ENCODE measurements around the gene SEMA6B.

The SEMA6B gene

GRCh38 chr19:4525563-4526002 is 33.9 kb downstream of the SEMA6B start:
- DNase-seq (ENCODE audit: low read depth in 2 of 2) = no peak

DNA sequence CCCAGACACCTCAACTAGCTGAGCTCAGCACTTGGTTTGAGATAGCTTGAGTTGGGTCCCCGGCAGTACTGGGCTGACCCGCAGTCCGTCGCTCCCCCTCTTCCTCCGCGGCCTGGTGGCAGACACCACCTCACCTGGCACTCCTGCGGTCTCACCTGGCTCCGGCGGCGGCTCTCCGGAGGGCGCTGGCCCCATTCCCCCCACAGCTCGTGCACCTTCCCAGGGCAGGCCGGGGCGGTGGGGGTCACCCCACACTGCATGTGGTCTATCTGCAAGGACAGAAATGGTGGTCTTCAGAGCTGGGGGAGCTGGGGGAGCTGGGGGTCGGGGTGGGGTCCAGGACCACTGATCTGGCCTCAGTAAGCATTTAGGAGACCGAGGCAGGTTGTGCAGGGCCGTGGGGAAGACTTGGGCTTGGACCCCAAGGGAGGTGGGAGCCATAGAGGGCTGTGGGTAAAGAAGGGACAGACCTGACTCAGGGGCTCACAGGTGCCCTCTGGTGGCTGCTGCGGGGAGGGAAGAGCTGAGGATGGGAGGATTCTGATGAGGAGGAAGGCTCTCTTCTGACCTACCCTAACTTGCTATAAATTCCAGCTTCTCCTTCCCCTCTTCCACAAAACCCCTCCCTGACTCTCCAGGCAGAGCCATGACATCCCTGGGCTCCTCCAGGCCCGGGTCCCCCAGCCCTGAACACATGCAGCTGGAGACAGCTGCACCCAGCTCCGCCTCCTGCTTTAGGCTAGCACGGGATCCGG is 34.5 kb downstream of the SEMA6B start:
- DNase-seq (ENCODE audit: low read depth in 2 of 2) = peak; percentile 31 to 39

- DNase-seq (ENCODE audit: low read depth in 2 of 2) = no peak
These were observed 36.0 kb downstream of the SEMA6B start for GRCh38 chr19:4523306-4524110.

- DNase-seq (ENCODE audit: low read depth in 2 of 2) = no peak
These were observed 37.0 kb downstream of the SEMA6B start for GRCh38 chr19:4522291-4523002.

DNA sequence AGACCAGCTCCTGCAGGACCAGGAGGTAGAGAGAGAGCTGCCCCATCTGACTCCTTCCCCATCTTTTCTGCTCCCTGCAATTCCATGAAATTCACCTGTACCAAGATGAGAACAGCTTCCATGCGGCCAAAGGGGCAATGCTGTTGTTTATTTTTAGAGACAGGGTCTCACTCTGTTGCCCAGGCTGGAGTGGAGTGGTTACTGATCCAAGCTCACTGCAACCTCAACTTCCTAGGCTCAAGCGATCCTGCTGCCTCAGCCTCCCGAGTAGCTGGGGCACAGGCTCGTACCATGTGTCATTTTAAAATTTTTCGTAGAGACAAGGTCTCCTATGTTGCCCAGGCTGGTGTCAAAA is 37.6 kb downstream of the SEMA6B start:
- DNase-seq (ENCODE audit: low read depth in 2 of 2) = no peak

DNA sequence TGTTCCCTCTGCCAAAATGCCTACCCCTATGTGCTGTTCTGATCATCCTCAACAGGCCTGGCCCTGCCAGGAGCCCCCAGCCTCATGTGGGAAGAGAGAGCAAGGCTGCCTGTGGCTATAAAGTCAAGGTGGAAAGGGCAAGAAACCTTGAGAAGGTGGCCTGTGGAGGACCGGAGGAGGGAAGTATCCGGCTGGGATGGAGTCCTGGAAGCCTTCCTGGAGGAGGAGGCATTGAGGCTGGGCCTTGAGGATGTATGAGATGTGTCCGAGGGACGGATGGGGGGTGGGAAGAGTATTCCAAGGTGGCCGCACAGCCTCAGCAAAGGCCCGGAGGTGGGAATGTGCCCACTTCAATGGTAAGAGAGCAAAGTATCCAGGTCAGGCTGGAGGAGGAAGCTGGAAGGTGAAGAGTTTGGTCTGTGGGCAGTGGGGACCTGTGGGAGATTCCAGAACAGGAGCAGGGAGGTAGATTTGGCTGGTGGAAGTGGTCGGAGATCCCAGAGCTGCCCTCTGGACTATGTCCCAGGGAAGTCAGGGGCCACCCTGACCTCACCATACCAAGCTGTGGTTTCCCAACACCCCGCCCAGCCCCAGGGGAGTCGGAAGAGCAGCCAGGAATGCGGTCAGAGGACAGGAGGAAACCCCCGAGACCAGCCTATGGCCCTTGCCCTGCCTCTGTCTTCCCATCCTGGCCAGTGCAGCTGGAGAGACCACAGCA is 38.2 kb downstream of the SEMA6B start:
- DNase-seq (ENCODE audit: low read depth in 2 of 2) = no peak

DNA sequence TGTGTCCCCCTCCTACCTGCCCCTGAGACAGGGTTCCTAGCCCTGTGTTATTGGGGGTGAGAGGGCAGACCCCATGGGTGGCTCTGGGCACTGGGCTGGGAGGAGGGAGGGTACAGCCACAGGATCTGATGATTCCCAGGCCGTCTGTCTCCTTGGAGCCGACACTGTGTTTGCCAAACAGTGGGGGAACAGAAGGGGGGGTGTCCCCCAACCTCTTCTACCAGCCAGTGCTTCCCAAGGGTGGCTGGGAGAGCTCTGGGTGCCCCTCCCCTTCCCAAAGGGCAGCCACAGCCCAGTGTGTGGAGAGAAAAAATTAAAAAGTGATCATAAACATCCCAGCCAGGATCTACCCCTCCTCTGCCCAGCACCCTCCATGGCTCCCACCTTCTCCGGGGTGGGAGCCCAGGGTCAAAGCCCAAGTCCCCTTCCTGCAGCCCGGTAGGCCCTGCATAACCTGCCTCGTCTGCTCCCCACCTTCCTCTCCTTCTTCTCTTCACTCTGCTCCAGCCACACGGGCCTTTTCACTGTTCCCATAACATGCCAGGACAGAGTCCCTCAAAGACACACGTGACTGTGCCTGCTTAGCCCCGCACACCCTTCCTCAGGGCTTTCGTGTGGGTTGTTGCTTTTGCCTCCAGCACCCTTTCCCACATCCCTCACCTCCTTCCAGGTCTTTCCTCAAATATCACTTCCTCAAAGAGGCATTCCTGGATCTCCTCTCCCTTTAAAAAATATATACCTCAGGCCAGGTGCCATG is 39.8 kb downstream of the SEMA6B start:
- no peak for DNase-seq (ENCODE audit: low read depth in 2 of 2)

GRCh38 chr19:4519172-4519496 is 40.4 kb downstream of the SEMA6B start:
- DNase-seq (ENCODE audit: low read depth in 2 of 2) = no peak

DNA sequence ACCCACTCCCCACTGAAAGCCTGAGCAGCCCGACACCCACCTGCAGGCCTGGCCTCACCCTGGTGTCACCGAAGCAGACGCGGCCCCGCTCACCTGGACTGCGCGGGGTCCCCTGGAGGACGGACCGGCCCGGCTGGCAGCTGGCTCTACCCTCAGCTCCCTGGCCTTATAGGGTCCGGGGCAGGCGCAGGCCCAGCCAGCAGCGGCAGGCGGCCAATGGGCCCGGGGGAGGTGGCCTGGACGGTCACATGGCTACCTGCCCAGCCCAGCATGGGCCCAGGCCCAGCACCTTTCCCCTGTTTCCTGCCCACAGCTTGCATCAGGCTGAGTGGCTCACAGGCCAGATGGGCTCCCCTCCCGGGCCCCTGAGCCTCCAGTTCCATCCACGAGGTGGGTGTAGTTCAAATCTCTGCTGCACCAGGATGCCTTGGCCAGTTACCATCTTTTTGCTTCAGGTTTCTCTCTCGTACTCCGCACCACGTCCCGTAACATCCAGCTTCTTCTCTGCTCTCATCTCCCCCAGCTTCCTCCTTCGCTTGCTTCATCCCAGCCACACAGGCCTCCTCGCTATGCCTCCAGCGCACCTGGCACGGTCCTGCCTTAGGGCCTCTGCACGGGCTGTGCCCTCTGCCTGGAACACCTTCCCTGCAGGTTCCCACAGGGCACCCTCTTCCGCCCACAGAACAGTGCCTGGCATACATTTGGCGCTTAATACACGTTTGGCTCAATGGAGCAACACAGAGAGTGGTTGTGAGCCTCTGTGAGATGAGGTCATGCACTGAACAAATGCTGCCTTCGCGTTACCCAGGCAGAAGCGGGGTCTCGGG is 40.9 kb downstream of the SEMA6B start, which contains the start of gene PLIN4:
Gene PLIN4 (minus strand): TSS at position 142 of the 827 bp plus-strand sequence. CDS start 214 bp downstream, outside the sequence.
- DNase-seq (ENCODE audit: low read depth in 2 of 2) = no peak

DNA sequence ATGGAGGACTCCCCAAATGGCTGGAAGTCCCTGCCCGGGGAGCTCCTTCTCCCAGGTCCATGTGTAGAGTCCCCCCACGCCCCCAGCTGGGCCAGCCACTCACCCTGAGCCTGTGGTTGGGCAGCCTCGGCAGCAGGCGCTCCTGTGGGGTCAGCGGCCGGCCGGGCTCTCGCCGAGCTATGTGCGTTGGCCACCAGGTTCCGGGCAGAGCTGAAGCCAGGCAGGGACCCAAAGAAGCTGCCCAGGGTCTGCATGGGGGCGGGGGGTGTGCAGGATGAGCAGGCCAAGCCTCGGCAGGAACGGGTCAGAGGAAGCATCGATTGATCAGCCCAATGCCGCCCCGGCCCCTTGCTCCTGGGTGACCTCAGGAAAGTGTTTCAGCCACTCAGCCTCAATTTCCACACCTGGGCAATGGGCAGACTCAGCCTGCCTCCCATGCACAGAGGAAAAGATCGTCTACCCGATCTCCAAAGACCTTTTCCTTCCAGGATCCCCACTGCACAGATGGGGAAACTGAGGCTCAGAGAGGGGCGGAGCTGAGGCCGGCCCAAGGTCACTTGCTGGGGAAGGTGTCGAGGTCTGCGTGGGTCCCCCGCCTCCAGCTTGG is 41.9 kb downstream of the SEMA6B start:
- no peak for DNase-seq (ENCODE audit: low read depth in 2 of 2)

DNA sequence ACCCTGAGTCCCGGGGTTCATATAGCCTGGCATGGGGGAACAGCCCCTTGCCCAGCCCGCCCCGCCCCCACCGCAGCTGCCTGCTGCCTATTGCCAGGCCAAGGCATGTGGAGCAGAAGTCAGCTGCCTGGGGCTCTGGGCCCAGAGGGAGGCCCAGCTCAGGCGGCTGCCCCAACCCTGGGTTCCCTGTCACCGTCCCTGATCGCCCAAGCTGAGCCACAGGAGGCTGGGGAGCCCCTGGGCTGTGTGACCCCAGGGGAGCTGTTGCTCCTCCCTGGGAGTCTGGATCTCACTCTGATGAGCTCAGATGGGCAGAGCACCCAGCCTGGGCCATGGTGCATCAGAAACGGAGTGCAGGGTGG is 42.6 kb downstream of the SEMA6B start:
- no peak for DNase-seq (ENCODE audit: low read depth in 2 of 2)

DNA sequence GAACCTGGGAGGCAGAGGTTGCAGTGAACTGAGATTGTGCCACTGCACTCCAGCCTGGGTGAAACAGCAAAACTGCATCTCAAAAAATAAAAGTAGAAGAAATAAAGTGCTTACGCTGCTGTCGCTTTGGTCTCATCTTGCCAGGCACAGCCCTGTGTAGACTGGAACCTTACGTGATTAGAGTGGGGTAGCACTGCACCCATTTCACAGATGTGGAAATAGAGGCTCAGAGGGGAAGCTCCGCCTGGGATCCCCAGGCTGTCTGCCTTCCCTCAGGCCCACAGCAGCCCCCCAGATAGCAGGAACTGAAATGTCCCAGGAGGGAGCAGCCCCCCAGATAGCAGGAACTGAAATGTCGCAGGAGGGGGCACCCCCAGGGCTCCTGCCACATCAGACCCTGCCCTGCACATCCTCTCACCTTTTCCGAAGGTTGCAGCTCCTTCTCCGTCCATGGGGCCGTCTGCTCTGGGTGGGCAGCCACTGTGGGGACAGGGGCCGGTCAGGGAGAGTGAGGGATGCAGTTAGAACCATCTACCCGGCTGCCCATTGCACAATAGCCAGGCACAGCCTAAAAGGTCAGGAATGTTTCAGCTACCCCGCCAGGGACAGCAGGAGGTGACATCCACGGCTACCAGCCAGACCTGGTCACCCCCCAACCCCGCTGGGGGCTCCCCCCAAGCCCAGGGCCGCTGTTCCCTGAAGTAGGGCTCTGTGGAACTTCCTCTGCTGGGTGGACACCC is 43.1 kb downstream of the SEMA6B start:
- no peak for DNase-seq (ENCODE audit: low read depth in 2 of 2)

DNA sequence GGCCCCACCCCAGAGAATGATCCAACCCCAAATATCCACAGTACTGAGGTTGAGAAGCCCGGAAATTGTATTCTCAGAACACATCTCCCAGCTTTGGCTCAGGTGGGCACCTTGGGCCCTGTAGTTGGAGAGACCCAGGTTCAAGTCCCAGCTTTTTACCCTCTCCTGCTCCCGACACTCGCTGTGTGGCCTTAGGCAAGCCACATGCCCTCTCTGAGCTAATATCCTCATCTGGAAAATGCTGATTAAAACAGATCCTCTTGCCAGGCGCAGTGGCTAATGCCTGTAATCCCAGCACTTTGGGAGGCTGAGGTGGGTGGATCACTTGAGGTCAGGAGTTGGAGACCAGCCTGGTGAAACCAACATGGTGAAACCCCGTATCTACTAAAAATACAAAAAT is 43.8 kb downstream of the SEMA6B start:
- no peak for DNase-seq (ENCODE audit: low read depth in 2 of 2)

- no peak for DNase-seq (ENCODE audit: low read depth in 2 of 2)
These were observed 46.2 kb downstream of the SEMA6B start for GRCh38 chr19:4513248-4513647.

DNA sequence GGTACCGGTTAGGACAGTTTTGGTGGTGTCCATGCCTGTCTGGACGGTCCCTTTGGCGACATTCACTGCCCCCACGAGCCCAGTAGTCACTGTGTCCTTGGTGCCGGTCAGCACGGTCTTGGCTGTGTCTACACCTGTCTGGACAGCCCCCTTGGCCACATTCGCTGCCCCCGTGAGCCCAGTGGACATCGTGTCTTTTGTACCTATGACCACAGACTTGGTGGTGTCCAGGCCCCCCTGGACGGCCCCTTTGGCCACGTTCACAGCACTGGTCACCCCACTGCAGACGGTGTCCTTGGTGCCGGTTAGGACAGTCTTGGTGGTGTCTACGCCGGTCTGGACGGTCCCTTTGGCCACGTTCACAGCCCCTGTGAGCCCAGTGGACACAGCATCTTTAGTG is 47.4 kb downstream of the SEMA6B start:
- no peak for DNase-seq (ENCODE audit: low read depth in 2 of 2)

GRCh38 chr19:4511300-4512054 is 48.0 kb downstream of the SEMA6B start:
- no peak for DNase-seq (ENCODE audit: low read depth in 2 of 2)

DNA sequence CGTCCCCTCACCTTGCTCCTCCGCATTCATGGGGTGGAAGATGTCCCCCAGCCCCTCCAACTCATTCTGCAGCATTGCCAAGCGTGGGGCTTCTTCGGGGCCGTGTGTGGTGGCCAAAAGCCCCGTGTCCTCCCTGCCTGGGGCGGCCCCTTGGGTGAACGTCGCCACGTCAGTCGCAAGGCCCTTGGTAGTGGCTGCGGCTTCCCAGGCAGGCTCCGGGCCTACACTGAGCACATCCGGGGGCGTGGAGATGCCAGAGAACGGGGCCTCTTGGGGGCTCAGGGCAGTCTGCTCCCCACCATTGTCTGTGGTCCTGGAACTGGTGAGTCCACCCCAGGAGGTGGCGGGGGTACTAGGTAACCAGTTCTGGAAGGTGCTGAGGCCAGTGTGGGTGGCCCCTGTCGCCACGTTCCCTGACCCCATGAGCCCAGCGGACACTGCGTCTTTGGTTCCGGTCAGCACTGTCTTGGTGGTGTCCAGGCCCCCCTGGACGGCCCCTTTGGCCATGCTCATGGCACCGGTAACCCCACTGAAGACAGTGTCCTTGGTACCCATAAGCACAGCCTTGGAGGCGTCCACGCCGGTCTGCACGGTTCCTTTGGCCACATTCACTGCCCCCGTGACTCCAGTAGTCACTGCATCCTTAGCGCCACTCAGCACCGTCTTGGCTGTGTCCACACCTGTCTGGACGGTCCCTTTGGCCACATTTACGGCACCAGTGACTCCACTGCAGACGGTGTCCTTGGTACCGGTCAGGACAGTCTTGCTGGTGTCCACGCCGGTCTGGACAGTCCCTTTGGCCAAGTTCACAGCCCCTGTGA is 48.8 kb downstream of the SEMA6B start:
- DNase-seq (ENCODE audit: low read depth in 2 of 2) = no peak

- no peak for DNase-seq (ENCODE audit: low read depth in 2 of 2)
These were observed 50.8 kb downstream of the SEMA6B start for GRCh38 chr19:4508698-4509097.

Data from stimulated activated CD8-positive, alpha-beta memory T cell treated with anti-CD3 and anti-CD28 coated beads, Interleukin-7, amount 100 ng/mL, for 4 hours (primary cell).